Activated gamma-delta T cell treated with anti-CD3 and anti-CD28 coated beads, Interleukin-2, amount 50 U/mL, for 16 hours (primary cell): ENCODE measurements around the gene CD86.
"Not testable (repeated sequence)": the region's sequence is repeated elsewhere in the genome, so short reads cannot be mapped to it uniquely, and the experiment has no call there.

Experiments
- DNase-seq: peaks from one replicate; pipeline ENCODE4 v3.0.0-alpha.2; 2020; ENCODE audit warnings: low read depth

The CD86 gene, protein sequence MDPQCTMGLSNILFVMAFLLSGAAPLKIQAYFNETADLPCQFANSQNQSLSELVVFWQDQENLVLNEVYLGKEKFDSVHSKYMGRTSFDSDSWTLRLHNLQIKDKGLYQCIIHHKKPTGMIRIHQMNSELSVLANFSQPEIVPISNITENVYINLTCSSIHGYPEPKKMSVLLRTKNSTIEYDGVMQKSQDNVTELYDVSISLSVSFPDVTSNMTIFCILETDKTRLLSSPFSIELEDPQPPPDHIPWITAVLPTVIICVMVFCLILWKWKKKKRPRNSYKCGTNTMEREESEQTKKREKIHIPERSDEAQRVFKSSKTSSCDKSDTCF

DNA sequence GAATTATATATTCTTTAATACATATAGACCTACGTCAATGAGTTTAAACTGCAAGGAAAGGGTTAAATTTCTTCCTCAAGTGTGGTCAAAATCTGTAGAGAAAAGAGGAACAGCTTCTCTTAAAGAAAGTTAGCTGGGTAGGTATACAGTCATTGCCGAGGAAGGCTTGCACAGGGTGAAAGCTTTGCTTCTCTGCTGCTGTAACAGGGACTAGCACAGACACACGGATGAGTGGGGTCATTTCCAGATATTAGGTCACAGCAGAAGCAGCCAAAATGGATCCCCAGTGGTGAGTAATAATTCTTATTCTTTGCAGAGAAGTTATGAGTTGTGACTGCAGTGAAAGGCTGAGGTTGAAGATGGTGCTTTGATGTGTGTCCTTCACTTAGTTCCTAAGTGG lies at the start of gene CD86:
TSS of gene CD86 (plus strand) at position 148 of the 400 bp plus-strand sequence. CDS start at position 276, 128 bp downstream.
- DNase-seq = no peak

DNA sequence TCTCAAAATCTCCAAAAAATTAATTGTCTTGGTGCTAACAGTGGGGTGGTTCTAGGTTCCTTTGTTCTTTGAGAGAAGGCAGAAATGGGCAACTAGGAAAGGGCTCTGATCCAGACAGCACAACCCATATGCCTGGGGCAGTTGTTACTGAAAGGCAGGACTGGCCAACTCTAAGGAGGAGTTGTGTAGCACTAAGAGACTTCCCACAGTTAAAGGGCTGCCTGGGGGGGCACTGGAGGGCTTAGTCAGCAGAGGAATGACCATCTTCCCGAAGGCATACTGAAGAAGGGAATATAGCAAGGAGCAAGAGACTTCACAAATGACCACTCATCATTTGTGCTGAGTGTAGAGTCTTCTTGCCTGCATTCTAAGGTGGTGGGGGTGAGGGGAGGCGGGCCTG lies 48.9 kb upstream of the CD86 start:
- no peak for DNase-seq

DNA sequence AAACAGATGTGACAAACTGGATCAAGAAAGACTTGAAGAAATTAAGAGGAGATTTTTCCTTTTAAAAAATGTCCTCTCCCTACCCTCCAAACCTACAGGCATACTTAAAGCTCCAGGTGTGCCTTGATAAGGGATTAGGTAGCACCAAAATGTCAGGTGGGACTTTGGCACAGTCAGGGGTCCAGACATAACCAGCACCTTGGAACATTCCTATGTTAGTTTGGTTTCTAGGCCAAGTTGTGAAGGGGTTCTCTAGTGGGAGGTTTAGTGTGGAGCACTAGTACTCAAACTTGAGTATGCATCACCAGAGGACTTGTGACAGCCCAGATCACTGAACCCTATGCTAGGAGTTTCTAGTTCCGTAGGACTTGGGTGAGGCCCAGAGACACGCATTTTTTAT lies 47.0 kb upstream of the CD86 start:
- DNase-seq = no peak

DNA sequence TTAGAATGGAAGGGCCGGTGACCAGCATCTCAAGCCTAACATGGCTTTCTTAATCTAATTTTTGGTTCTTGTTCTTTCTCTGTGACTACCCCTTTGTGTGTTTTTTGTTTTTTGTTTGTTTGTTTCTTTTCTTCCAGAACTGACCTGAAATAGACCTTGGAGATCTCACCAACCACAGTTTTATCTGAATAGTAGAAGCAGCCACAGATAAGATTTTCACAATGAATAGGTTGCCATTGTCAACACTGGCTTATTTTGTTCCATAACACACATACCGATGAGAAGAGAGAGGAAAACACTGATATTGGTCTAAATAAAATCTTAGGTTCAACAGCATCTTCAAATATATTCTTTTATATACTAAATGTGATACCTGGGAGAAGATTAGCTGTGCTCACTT lies 44.7 kb upstream of the CD86 start:
- no peak for DNase-seq

DNA sequence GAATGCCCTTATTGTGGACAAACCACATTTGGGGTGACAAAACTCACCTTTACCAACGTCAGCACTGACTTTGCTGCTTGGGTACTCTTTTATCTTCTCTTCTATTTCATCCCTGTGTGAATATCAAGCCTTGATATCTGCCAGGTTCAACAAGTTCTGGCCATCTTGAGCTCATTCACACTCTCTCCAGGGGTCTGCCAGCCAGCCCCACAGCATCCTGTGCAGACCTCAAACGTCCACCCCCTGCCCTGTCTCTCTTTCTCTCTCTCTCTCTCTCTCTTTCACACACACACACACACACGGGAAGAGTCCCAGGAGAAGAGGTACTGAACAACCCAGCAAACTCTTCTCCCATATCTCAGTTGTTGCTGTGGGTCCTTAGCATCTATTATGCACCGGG lies 43.8 kb upstream of the CD86 start:
- no peak for DNase-seq

DNA sequence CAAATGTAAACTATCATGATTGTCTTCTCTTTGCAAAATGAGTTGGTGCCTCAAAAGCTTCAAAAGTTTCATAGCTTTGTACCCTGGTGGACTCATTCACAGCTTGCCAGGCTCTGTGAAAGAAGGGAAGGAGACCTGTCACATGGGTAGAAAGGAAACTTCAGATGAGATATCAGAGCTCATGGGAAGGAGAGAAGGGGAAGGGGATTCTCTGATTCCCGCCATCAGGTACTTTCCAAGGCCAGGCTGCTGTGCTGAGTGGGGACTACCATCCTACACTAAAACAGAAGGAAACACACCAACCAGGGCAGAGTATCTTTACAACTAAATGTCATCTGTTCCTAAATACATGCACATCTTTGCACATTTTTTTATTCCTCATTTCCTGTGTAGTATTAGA lies 42.3 kb upstream of the CD86 start:
- no peak for DNase-seq

DNA sequence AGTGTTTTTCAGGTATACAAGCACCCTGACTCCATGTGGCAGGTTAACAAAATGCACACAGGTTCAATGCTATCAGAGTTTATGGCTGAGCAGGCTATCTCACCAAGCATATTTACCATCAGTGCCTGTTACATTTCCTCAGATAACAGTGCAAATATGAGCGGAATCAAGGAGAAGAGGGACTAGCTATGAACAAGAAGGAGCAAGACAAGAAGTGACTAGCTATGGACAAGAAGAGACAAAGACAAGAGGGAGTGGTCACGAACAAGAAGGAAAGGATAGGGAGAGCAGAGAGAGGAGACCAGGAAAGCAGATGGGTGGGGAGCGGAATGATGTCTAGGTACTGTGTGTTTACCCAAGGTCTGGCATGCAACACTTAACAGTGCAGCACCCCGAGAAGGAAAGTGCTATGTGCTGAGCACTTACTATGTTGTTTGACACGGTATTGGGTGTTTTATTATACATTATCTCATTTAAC lies 41.7 kb upstream of the CD86 start:
- no peak for DNase-seq

DNA sequence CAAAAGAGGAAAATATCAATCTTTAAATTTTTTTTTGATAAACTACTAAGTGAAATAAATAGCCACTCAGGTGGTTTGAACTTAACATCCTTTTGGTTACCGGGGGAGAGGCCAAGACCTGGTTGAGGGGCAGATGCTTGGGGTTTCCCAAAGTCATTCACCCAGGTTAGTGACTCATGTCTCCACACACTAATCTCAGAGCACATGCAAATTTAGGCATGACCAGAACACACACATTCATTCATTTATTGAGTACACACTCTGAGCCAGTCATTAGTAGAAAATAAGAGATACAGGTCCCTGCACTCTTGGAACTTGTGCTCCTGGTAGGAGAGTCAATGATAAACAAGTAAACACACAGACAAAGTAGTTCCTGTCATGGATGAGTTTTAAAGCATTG lies 40.4 kb upstream of the CD86 start:
- no peak for DNase-seq

DNA sequence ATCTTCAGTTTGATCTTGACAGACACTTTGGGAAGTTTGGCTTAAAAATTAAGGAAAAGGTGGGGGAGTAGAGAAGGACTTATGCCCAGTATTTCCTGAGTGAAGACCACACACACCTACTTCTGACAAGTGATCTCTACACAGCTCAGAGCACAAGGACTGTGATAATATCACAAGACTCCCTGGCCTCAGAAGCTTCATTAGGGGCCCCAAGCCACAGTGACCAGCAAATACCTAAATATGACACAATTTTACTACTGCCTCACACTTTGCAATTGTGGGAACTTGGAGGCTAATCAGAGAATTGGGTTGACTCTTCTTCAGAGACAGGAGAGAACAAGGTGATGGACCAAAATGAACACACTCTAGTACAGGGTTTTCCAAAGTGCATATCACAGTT lies 35.7 kb upstream of the CD86 start:
- no peak for DNase-seq

DNA sequence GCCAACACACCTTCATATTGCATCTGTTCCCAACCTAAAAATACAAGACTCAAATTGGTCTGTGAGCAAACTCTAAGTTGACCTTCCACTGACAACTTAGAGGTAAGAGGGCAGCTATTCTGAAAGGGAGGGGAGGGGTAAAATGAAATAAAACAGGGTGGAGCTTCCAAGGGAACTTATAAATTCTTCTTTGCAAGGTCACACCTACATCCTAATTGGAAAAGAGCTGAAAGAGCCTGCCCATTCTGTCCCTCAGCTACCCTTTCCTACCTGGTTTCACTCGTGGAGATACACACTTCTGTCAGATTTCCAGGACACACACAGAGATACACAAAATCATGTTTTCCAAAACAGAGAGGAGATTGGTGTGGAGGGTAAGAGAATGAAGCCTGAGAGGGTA lies 34.1 kb upstream of the CD86 start:
- no peak for DNase-seq

DNA sequence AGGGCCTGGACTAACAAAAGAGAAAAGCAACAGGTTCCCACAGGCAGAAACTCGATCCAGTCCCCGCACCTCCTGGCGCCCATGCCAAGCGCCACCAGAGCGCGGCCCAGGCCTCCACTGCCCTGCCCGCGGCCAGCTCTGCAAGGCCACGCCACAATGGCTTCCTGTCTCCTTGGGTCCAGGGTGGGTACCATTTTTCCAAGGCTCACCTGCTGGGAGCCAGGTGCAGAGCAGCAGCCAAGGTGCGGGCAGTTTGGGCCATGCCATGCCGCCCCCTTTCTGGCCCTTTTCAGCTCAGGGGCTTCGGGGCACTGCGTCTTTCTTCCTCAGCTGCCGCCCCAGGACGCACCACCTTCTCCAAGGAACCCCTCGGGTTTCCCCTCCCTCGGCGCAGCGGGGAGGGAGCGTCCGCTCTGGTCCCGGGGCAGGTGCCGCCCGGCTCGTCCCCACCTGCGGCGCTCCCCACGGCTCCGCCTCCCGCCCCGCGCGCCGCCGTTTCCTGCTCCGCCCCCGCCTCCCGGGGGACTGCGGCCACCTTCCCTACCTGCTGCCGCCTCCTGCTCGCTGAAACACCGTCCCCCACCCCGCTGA lies 33.3 kb upstream of the CD86 start, which contains the start of gene ILDR1:
TSS of gene ILDR1 (minus strand) at position 437 of the 591 bp plus-strand sequence. CDS start at position 267, 170 bp downstream.
- DNase-seq = no peak

DNA sequence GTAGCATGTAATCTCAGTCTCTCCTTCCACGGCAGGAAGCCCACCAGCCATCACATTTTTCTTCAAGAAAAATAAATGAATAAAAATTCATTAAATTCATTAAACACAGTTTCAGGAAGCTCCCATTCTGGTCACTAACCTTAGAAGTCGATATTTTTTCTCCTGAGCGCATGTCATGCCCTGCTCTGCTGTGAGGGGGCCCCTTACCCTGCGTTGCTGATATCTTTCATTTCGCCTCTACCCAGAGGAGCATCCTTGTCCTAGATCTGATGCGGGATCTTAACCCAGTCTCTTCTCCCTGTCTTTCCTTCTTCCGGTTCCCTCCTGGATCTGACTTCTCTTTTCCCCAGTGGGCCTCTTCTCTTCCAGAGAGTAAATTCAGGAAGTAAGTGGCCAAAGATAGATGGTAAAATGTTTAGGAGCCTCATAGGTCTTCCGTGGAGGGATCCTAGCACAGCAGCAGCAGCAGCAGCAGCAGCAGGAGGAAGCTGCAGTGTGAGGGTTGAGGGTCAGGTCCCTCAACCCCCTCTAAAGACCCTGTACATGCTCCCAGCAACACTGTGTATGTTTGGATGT lies 31.7 kb upstream of the CD86 start:
- no peak for DNase-seq

DNA sequence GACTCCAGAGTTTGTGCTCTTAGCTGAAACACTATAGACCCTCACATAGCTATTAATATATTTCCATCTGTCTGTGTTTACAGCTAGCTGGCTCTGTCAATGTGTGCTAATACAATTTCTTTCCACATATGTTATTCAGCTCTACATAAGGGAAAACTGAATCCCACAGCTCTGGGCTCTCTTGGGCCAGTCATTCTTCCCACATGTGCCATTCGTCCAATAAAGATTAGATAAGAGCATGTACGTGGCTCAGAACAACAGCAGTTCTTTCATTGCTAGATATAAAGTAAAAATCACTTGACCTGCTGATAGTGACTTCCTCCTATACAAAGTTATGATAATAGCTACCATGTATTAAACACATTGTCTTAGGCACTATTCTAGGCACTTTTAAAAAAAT lies 30.4 kb upstream of the CD86 start:
- no peak for DNase-seq

DNA sequence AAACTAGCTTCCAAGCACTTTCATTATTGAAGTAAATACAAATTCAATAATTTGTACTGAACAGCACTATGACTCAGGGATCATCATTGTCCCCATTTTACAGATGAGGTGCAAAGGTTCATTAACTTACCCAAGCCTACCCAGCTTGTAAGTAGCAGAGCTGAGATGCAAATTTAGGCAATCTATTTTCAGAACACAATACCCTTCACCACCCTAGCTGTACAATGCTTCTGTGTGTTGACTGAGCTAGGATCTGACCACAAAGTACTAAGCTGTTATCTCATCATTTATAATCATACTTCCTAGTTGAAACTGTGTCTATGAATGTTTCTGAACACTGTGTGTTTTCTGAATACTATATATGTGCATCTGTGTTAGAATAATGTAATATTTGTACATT lies 29.9 kb upstream of the CD86 start:
- DNase-seq = no peak

DNA sequence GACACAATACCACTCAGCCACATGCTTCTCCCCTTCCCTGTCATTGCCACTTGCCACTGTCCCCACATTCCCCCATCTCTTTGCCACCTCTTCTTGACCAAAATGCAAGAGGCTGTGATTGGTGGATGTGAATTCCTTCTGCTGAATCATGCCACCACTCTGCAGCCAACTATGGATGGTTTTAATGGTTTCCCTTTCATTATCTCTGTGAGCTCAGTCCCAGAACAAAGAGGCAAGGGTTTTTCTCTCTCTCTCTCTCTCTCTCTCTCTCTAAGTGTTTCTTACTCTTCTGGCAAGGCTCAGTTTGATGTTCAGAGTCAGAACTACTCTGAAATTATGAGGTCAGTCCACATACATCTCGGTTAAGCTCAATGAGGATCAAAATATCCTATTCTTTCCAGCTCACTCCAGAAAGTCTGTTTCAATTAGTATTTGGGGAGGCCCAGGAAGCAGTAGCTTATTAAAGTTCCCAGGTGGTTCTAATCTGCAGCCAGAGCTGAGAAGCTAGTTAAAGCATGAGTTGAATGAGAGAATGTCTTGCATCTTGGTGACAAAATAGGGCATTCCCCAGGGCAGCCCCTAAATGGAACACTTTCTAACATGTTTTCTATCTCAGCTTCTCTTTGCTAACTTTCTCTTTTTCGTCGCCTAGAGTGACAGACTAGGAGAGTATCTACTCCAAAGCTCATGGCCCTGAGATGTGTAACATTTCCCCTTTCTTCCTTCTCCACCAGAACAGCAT lies 24.6 kb upstream of the CD86 start:
- DNase-seq = no peak

DNA sequence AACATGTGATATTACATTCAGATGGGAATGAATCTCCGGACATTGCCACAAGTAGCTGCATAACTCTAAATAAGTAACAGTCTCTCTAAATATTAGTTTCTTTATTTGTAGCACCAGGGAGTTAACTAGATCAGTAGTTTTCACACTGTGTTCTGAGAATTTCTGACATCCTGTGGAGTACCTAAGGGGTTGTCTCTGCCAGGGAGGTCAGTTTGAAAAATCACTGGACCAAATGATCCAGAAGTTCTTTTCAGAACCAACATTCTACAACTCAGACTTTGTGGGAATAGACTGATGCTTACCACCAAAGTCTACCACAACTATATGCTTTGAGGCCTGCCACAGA lies 24.1 kb upstream of the CD86 start:
- no peak for DNase-seq

DNA sequence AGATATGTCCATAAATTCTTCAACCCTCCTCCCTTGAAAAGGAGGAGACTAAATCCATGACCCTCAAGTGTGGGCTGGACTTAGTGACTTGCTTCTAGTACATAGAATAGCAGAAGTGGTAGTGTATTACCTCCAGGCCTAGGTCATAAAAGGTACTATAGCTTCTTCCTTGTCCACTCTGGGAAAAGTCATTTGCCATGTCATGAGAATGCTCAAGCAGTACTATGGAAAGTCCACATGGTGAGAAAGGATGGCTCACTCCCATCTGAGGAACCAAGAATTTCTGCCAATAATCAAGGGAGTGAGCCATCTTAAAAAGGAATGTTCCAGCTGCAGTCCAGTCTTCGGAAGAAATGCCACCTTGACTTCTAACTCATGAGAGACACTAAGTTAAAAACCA lies 22.6 kb upstream of the CD86 start:
- DNase-seq = no peak

DNA sequence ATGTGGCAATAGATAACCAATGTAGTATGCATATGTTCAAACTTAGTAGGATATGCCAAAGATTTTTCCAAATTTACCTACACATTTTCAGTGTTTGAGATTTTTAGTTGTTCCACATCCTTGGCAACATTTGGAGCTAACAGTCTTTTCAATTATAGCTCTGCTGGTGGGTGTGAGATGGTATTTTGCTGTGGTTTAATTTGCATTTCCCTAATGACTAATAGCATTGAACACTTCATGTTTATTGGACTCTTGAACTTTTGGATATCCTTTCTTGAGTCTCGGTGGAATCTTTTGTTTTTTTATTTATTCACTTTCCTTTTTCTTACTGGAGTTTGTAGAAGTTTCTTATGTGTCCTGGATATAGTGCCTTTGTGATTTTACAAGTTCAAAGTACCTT lies 22.1 kb upstream of the CD86 start:
- no peak for DNase-seq

DNA sequence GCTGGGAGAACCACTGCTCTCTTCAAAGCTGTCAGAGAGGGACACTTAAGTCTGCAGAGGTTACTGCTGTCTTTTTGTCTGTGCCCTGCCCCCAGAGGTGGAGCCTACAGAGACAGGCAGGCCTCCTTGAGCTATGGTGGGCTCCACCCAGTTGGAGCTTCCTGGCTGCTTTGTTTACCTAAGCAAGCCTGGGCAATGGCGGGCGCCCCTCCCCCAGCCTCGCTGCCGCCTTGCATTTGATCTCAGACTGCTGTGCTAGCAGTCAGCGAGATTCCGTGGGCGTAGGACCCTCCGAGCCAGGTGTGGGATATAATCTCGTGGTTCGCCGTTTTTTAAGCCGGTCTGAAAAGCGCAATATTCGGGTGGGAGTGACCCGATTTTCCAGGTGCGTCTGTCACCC lies 7.9 kb upstream of the CD86 start:
- DNase-seq = not testable (repeated sequence)

DNA sequence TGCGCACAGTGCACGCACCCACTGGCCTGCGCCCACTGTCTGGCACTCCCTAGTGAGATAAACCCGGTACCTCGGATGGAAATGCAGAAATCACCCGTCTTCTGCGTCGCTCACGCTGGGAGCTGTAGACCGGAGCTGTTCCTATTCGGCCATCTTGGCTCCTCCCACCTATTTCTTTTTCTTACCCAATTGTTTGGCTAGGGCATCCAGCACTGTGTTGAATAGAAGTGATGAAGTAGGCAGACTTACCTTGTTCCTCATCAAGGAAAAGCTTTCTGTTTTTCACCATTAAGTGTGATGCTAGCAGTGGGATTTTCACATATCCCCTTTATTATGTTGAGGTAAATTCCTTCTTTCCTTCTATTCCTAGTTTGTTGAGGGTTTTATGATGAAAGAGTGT lies 7.4 kb upstream of the CD86 start:
- DNase-seq = not testable (repeated sequence)

DNA sequence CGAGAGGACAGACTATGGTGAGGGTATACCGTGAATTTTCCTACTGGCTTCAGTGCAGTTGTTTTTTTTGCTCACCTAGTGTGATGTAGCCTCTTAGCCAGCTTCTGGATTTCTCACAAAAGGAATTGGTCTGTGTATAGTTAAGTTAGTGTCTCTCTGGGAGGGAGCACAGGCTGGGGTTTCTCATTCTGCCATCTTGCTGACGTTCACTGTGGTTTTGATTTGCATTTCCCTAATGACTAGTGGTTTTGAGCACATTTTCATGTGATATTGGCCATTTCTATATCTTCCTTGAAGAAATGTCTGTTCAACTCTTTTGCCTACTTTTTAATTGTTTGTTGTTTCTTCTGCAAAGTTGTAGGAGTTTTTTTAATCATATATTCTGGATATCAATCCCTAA lies 2.2 kb upstream of the CD86 start:
- DNase-seq = no peak

DNA sequence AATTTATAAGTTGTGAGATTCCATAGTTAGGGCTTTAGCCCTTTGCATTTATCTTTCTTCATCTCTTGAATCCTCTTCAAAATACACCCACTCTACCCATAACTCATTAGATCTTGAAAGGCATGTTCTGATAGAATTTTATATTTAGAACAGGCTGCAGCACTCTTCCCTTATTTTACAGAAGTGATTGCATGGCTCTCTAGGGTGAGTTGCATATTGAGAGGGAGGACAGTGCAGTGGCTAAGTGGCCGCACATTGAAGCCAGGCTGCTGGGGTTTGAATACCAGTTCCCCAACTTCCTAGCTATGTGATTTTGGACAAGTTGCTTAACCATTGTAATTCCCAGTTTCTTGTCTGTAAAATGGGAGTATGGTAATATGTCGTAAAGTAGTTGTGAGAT lies 2.5 kb downstream of the CD86 start:
- no peak for DNase-seq

DNA sequence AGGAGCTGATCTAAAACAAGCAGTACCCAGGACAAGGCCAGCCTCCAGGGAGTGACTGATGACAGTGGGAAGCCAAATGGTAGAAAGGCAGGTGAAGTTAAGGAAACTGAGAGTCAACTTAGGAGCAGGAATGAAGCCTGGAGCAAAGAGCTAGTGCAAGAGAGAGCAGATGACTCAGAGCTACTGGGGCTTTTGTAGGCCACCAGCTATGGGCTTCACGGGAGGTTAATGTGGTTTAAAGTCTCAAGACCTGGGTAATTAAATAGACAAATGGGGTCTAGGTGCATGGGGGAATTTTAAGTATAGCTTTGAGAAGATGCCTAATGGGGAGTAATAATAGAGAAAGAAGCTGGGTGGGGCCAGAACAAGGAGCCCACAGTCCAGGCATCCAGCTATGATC lies 3.1 kb downstream of the CD86 start:
- no peak for DNase-seq
